ENCODE results near the gene CLTA.
"Not testable (repeated sequence)": the region's sequence is repeated elsewhere in the genome, so short reads cannot be mapped to it uniquely, and the experiment has no call there.

- TF ChIP-seq, protein P1, sequence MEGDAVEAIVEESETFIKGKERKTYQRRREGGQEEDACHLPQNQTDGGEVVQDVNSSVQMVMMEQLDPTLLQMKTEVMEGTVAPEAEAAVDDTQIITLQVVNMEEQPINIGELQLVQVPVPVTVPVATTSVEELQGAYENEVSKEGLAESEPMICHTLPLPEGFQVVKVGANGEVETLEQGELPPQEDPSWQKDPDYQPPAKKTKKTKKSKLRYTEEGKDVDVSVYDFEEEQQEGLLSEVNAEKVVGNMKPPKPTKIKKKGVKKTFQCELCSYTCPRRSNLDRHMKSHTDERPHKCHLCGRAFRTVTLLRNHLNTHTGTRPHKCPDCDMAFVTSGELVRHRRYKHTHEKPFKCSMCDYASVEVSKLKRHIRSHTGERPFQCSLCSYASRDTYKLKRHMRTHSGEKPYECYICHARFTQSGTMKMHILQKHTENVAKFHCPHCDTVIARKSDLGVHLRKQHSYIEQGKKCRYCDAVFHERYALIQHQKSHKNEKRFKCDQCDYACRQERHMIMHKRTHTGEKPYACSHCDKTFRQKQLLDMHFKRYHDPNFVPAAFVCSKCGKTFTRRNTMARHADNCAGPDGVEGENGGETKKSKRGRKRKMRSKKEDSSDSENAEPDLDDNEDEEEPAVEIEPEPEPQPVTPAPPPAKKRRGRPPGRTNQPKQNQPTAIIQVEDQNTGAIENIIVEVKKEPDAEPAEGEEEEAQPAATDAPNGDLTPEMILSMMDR (IDR thresholded peaks at IDR 0.05): not testable (repeated sequence)
- not testable (repeated sequence) for TF ChIP-seq POLR2A, POLR2AphosphoS5, EP300 (IDR thresholded peaks at IDR 0.05)
Observed at GRCh38 chr9:36159509-36159908, 31.2 kb upstream of the CLTA start.

All from gastroesophageal sphincter (tissue), 3 donors.